ENCODE data around the gene GSN. TPM values are rescaled to one million over a fixed set of nuclear protein-coding genes. Genes with fewer than 3 reads are reported as not detected.

The GSN gene
- polyA plus RNA-seq, 1 of the 3 experiments (the other 2 are of a cell fraction) = 168 TPM

- no peak for TF ChIP-seq EZH2phosphoT487 (IDR thresholded peaks at IDR 0.05; ENCODE audit: borderline replicate concordance, low read depth)
- no peak for TF ChIP-seq MAX (IDR thresholded peaks at IDR 0.05; ENCODE audit: low read depth)
- no peak for TF ChIP-seq TEAD4 (IDR thresholded peaks at IDR 0.05; ENCODE audit: borderline replicate concordance, insufficient read depth)
- TF ChIP-seq, protein P1, sequence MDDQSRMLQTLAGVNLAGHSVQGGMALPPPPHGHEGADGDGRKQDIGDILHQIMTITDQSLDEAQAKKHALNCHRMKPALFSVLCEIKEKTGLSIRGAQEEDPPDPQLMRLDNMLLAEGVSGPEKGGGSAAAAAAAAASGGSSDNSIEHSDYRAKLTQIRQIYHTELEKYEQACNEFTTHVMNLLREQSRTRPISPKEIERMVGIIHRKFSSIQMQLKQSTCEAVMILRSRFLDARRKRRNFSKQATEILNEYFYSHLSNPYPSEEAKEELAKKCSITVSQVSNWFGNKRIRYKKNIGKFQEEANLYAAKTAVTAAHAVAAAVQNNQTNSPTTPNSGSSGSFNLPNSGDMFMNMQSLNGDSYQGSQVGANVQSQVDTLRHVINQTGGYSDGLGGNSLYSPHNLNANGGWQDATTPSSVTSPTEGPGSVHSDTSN (IDR thresholded peaks at IDR 0.05) = no peak
Measured at GRCh38 chr9:121309833-121310425, 42.0 kb downstream of the GSN start (continued).

DNA sequence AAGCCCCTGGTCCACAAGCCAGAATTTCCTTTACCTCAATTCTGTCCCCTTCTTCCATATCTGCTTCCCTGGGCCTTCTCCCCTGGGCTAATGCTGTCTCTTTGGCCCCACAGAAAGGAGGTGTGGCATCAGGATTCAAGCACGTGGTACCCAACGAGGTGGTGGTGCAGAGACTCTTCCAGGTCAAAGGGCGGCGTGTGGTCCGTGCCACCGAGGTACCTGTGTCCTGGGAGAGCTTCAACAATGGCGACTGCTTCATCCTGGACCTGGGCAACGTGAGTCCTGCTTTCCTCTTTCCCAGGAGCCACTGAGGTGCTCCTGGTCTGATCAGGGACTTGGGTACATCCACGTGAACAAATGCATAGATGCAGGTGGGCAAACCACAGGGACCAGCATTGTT lies 42.6 kb downstream of the GSN start:
- Histone ChIP-seq H3K27ac (ENCODE audit: low read depth in 2 of 2, low read length in 1 of 2) (no peak overlapping the region), H2AFZ (ENCODE audit: low read depth) (no peak overlapping the region), H3K4me2 (no peak overlapping the region), H3K9me2 (no peaks in the 10 kb centered on the region), H3K36me3 (replicated peaks in 1 of 2; ENCODE audit: control insufficient read depth in 1 of 2, insufficient read depth in 2 of 2, low read length in 1 of 2) (peaks cover 24 to 44% of the 10 kb centered on the region in 2 experiments), H3K9me3 (no peaks in the 10 kb centered on the region), H4K20me1 (ENCODE audit: insufficient read depth) (no peaks in the 10 kb centered on the region), H3K9ac (no peak overlapping the region), H3K79me2 (ENCODE audit: insufficient read depth) (no peaks in the 10 kb centered on the region), H3K27me3 (ENCODE audit: insufficient read depth) (no peaks in the 10 kb centered on the region), H3K4me1 (ENCODE audit: control insufficient read depth in 1 of 2, insufficient read depth in 2 of 2, low read depth in 1 of 2, low read length in 1 of 2) (no peaks in the 10 kb centered on the region), H3K4me3 (ENCODE audit: low read depth in 2 of 2, low read length in 1 of 2) (no peak overlapping the region), H3F3A (replicated peaks; ENCODE audit: insufficient read depth) (no peaks in the 10 kb centered on the region)
- TF ChIP-seq, protein P2, sequence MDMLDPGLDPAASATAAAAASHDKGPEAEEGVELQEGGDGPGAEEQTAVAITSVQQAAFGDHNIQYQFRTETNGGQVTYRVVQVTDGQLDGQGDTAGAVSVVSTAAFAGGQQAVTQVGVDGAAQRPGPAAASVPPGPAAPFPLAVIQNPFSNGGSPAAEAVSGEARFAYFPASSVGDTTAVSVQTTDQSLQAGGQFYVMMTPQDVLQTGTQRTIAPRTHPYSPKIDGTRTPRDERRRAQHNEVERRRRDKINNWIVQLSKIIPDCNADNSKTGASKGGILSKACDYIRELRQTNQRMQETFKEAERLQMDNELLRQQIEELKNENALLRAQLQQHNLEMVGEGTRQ (IDR thresholded peaks at IDR 0.05; ENCODE audit: borderline replicate concordance, low read depth, low read length) = no peak
- 83% methylated on average over 9 of the region's 9 CpGs for WGBS (ENCODE audit: low lambda C conversion rate)
- DNase-seq = no peak
- ChIA-PET CTCF (interaction anchor here (1.7 kb wide), 1 partner anchor 9 kb away, joined by 5 read pairs; no protein-coding TSS in a partner anchor), POLR2A (no interaction called here)

DNA sequence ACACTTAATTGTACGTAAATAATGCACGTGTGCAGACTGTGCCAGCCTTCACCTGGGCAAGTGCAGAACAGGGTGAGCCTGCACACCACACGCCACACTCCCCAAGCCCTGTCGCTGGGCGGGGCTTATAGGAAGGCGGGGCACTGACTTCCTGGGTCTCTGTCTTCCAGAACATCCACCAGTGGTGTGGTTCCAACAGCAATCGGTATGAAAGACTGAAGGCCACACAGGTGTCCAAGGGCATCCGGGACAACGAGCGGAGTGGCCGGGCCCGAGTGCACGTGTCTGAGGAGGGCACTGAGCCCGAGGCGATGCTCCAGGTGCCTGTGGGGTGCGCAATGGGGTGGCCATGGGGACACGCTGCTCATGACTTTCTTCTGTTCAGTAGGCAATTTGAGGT lies 44.2 kb downstream of the GSN start:
- no peaks in the 10 kb centered on the region for H3K27me3 ChIP-seq (ENCODE audit: insufficient read depth)
- no peak for DNase-seq
- no peaks in the 10 kb centered on the region for H3K9me3 ChIP-seq
- no peaks in the 10 kb centered on the region for H3K79me2 ChIP-seq (ENCODE audit: insufficient read depth)
- POLR2A ChIA-PET = no interaction called here
- H3K4me2 ChIP-seq = no peak overlapping the region
- H3K4me3 ChIP-seq (ENCODE audit: low read depth in 2 of 2, low read length in 1 of 2) = no peak overlapping the region
- no peak overlapping the region for H2AFZ ChIP-seq (ENCODE audit: low read depth)
- H3K36me3 ChIP-seq (replicated peaks in 1 of 2; ENCODE audit: control insufficient read depth in 1 of 2, insufficient read depth in 2 of 2, low read length in 1 of 2) = peaks cover 31 to 44% of the 10 kb centered on the region in 2 experiments
- CTCF ChIA-PET = no interaction called here
- no peaks in the 10 kb centered on the region for H3F3A ChIP-seq (replicated peaks; ENCODE audit: insufficient read depth)
- no peaks in the 10 kb centered on the region for H4K20me1 ChIP-seq (ENCODE audit: insufficient read depth)
- H3K4me1 ChIP-seq (ENCODE audit: control insufficient read depth in 1 of 2, insufficient read depth in 2 of 2, low read depth in 1 of 2, low read length in 1 of 2) = no peaks in the 10 kb centered on the region
- TF ChIP-seq IRF3 (IDR thresholded peaks at IDR 0.05; ENCODE audit: low read depth, low read length) (no peak), EP300 (IDR thresholded peaks at IDR 0.05; ENCODE audit: borderline replicate concordance in 1 of 2, low read depth in 1 of 2, low read length in 1 of 2) (no peak), GABPA (IDR thresholded peaks at IDR 0.05; ENCODE audit: low read depth) (no peak), YY1 (IDR thresholded peaks at IDR 0.05; ENCODE audit: low read depth) (no peak)
- TF ChIP-seq, protein P2 (IDR thresholded peaks at IDR 0.05; ENCODE audit: borderline replicate concordance, low read depth, low read length) = no peak
- TF ChIP-seq, protein P3, sequence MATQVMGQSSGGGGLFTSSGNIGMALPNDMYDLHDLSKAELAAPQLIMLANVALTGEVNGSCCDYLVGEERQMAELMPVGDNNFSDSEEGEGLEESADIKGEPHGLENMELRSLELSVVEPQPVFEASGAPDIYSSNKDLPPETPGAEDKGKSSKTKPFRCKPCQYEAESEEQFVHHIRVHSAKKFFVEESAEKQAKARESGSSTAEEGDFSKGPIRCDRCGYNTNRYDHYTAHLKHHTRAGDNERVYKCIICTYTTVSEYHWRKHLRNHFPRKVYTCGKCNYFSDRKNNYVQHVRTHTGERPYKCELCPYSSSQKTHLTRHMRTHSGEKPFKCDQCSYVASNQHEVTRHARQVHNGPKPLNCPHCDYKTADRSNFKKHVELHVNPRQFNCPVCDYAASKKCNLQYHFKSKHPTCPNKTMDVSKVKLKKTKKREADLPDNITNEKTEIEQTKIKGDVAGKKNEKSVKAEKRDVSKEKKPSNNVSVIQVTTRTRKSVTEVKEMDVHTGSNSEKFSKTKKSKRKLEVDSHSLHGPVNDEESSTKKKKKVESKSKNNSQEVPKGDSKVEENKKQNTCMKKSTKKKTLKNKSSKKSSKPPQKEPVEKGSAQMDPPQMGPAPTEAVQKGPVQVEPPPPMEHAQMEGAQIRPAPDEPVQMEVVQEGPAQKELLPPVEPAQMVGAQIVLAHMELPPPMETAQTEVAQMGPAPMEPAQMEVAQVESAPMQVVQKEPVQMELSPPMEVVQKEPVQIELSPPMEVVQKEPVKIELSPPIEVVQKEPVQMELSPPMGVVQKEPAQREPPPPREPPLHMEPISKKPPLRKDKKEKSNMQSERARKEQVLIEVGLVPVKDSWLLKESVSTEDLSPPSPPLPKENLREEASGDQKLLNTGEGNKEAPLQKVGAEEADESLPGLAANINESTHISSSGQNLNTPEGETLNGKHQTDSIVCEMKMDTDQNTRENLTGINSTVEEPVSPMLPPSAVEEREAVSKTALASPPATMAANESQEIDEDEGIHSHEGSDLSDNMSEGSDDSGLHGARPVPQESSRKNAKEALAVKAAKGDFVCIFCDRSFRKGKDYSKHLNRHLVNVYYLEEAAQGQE (IDR thresholded peaks at IDR 0.05; ENCODE audit: low read depth, low read length) = no peak
- WGBS (ENCODE audit: low lambda C conversion rate) = 92% methylated on average over 15 of the region's 17 CpGs
- H3K27ac ChIP-seq (ENCODE audit: low read depth in 2 of 2, low read length in 1 of 2) = no peak overlapping the region
- no peak overlapping the region for H3K9ac ChIP-seq
- H3K9me2 ChIP-seq = no peaks in the 10 kb centered on the region
